Fibroblast of skin of right biceps (primary cell): ENCODE measurements around the gene NETO2.
"Not testable (repeated sequence)": the region's sequence is repeated elsewhere in the genome, so short reads cannot be mapped to it uniquely, and the experiment has no call there.

Experiments used
- DNase-seq: peaks from one replicate; pipeline ENCODE4 v3.0.0-alpha.2; 2013

The NETO2 gene

GRCh38 chr16:47143677-47144558, at the start of gene NETO2:
Gene NETO2 (minus strand): TSS chr16:47143945. CDS start chr16:47143612, 333 bp downstream.
- DNase-seq: peak; percentile 65

- DNase-seq: no peak
These were observed 38.6 kb upstream of the NETO2 start for GRCh38 chr16:47182318-47182717.

GRCh38 chr16:47181066-47181465, 37.3 kb upstream of the NETO2 start:
- DNase-seq: not testable (repeated sequence)

- no peak for DNase-seq
These were observed 36.3 kb upstream of the NETO2 start for GRCh38 chr16:47180073-47180472.

GRCh38 chr16:47175152-47175551, 31.4 kb upstream of the NETO2 start:
- DNase-seq: no peak

GRCh38 chr16:47162670-47163420, 19.1 kb upstream of the NETO2 start:
- DNase-seq: no peak

- DNase-seq: no peak
These were observed 17.7 kb upstream of the NETO2 start for GRCh38 chr16:47161464-47161863.

GRCh38 chr16:47160422-47160821, 16.7 kb upstream of the NETO2 start:
- no peak for DNase-seq

GRCh38 chr16:47158992-47159391, 15.2 kb upstream of the NETO2 start:
- DNase-seq: no peak

- DNase-seq: peak; percentile 20
These were observed 13.0 kb upstream of the NETO2 start for GRCh38 chr16:47156680-47157215.

- DNase-seq: not testable (repeated sequence)
These were observed 8.8 kb upstream of the NETO2 start for GRCh38 chr16:47152501-47152900.

- no peak for DNase-seq
These were observed 6.3 kb upstream of the NETO2 start for GRCh38 chr16:47150067-47150466.

GRCh38 chr16:47144559-47144877, 773 bp upstream of the NETO2 start:
- DNase-seq: no peak

- DNase-seq: peak; percentile 81
These were observed 696 bp downstream of the NETO2 start for GRCh38 chr16:47142821-47143676.

- peak; percentile 34 for DNase-seq
These were observed 1.3 kb downstream of the NETO2 start for GRCh38 chr16:47142486-47142820.

- peak; percentile 83 for DNase-seq
These were observed 1.8 kb downstream of the NETO2 start for GRCh38 chr16:47141773-47142485.

GRCh38 chr16:47140686-47141085, 3.1 kb downstream of the NETO2 start:
- no peak for DNase-seq

GRCh38 chr16:47139561-47140185, 4.1 kb downstream of the NETO2 start:
- peak; percentile 16 for DNase-seq

GRCh38 chr16:47137925-47138324, 5.8 kb downstream of the NETO2 start:
- not testable (repeated sequence) for DNase-seq

- peak; percentile 44 for DNase-seq
These were observed 7.5 kb downstream of the NETO2 start for GRCh38 chr16:47136099-47136842.

GRCh38 chr16:47134550-47134949, 9.2 kb downstream of the NETO2 start:
- DNase-seq: no peak
